GM23338 (cell line): ENCODE data around the gene NHERF1. TPM values are rescaled to one million over a fixed set of nuclear protein-coding genes. Genes with fewer than 3 reads are reported as not detected.

ENCODE experiments used
- ATAC-seq: fragments of 200-7000 bp; cut with Tn5 transposase; 3 replicates; pipeline ENCODE4 v1.9.1; 2020
- DNase-seq: peaks from one replicate; pipeline ENCODE4 v3.0.0-alpha.2; 2015; ENCODE audit warnings: low spot score
- H2AFZ ChIP-seq: fragments of 200-600 bp; sonication (generic); 2 replicates; pipeline ENCODE4 v1.8.0; 2016; ENCODE audit warnings: antibody characterized with exemption, mild to moderate bottlenecking, moderate library complexity
- H3F3A ChIP-seq: fragments of 200-600 bp; sonication (generic); replicated peaks from 2 replicates; pipeline ENCODE4 v1.8.0; 2017; ENCODE audit warnings: antibody characterized with exemption, mixed run types, low read depth
- H3K27ac ChIP-seq: fragments of 200-600 bp; sonication (generic); 2 replicates; pipeline ENCODE4 v1.6.1; 2016; ENCODE audit warnings: low read depth
- H3K27me3 ChIP-seq: fragments of 200-600 bp; sonication (generic); 2 replicates; pipeline ENCODE4 v1.8.0; 2016; ENCODE audit warnings: mild to moderate bottlenecking, mixed run types, moderate library complexity; ENCODE audit not compliant: insufficient read depth
- H3K36me3 ChIP-seq: fragments of 200-600 bp; sonication (generic); 2 replicates; pipeline ENCODE4 v1.8.0; 2016; ENCODE audit warnings: mild to moderate bottlenecking; ENCODE audit not compliant: insufficient read depth
- H3K4me1 ChIP-seq: fragments of 200-600 bp; sonication (generic); 2 replicates; pipeline ENCODE4 v1.8.0; 2016; ENCODE audit warnings: mild to moderate bottlenecking, moderate library complexity; ENCODE audit not compliant: insufficient read depth
- H3K4me2 ChIP-seq: fragments of 200-600 bp; sonication (generic); 2 replicates; pipeline ENCODE4 v1.7.1; 2017; ENCODE audit warnings: mixed run types
- H3K4me3 ChIP-seq: fragments of 200-600 bp; sonication (generic); 2 replicates; pipeline ENCODE4 v1.6.1; 2016; ENCODE audit warnings: mixed run types
- H3K79me2 ChIP-seq: fragments of 200-600 bp; sonication (generic); replicated peaks from 2 replicates; pipeline ENCODE4 v1.8.0; 2017; ENCODE audit warnings: mild to moderate bottlenecking; ENCODE audit not compliant: insufficient read depth
- H3K9me2 ChIP-seq: fragments of 200-600 bp; sonication (generic); 2 replicates; pipeline ENCODE4 v1.8.0; 2017; ENCODE audit not compliant: insufficient read depth
- H4K20me1 ChIP-seq: fragments of 200-600 bp; sonication (generic); replicated peaks from 2 replicates; pipeline ENCODE4 v1.8.0; 2017; ENCODE audit warnings: mild to moderate bottlenecking; ENCODE audit not compliant: insufficient read depth
- H3K27ac Mint-ChIP-seq: 2 replicates; pipeline ENCODE4 v1.8.0; 2020; ENCODE audit warnings: inconsistent platforms, mild to moderate bottlenecking, moderate library complexity, mixed read lengths
- H3K27me3 Mint-ChIP-seq: 3 replicates; pipeline ENCODE4 v1.8.0; 2022; ENCODE audit warnings: low read depth, mild to moderate bottlenecking, moderate library complexity, mixed read lengths, inconsistent platforms; ENCODE audit not compliant: insufficient read depth, poor library complexity
- H3K36me3 Mint-ChIP-seq: 3 replicates; pipeline ENCODE4 v1.8.0; 2021; ENCODE audit warnings: low read depth, mild to moderate bottlenecking, inconsistent platforms, moderate library complexity, mixed read lengths
- H3K4me1 Mint-ChIP-seq: 3 replicates; pipeline ENCODE4 v1.8.0; 2020; ENCODE audit warnings: mild to moderate bottlenecking, inconsistent platforms, mixed read lengths
- H3K4me3 Mint-ChIP-seq: 3 replicates; pipeline ENCODE4 v1.8.0; 2021; ENCODE audit warnings: moderate library complexity, mild to moderate bottlenecking, inconsistent platforms, mixed read lengths
- H3K9me3 Mint-ChIP-seq: 3 replicates; pipeline ENCODE4 v1.8.0; 2020; ENCODE audit warnings: moderate library complexity, mild to moderate bottlenecking, inconsistent platforms, mixed read lengths
- CREB1 ChIP-seq: fragments of 250-450 bp; sonication (Bioruptor Pico); IDR thresholded peaks from 2 replicates; pipeline ENCODE4 v1.5.0; 2020; ENCODE audit warnings: low read depth, mild to moderate bottlenecking, moderate library complexity
- EZH2 ChIP-seq: fragments of 200-600 bp; sonication (generic); IDR thresholded peaks from one replicate; pipeline ENCODE4 v1.8.0; 2017; ENCODE audit warnings: antibody characterized with exemption, mild to moderate bottlenecking, low read depth; ENCODE audit not compliant: unreplicated experiment
- EZH2phosphoT487 ChIP-seq: fragments of 200-600 bp; sonication (generic); IDR thresholded peaks from one replicate; pipeline ENCODE4 v1.8.1; 2018; ENCODE audit warnings: antibody characterized with exemption; ENCODE audit not compliant: unreplicated experiment
- JUNB ChIP-seq: IDR thresholded peaks from one replicate; pipeline ENCODE4 v1.6.1; 2016; ENCODE audit warnings: antibody characterized with exemption; ENCODE audit not compliant: unreplicated experiment
- STAT1 ChIP-seq: IDR thresholded peaks from one replicate; pipeline ENCODE4 v1.6.1; 2016; ENCODE audit warnings: antibody characterized with exemption; ENCODE audit not compliant: unreplicated experiment
- ZNF114 ChIP-seq: fragments of 250-450 bp; sonication (Bioruptor Pico); IDR thresholded peaks from 2 replicates; pipeline ENCODE4 v1.5.0; 2020; ENCODE audit warnings: mild to moderate bottlenecking, moderate library complexity
- ZNF331 ChIP-seq: fragments of 250-450 bp; sonication (Bioruptor Pico); IDR thresholded peaks from 2 replicates; pipeline ENCODE4 v1.5.0; 2020; ENCODE audit warnings: low read depth, mild to moderate bottlenecking, moderate library complexity
- polyA plus RNA-seq: library from polyadenylated mRNA; unstranded; fragments of >200 nt; fragmentation: Nextera tagmentation; extraction: Ambion mirVana; gene quantifications from 2 replicates; pipeline ENCODE4 v1.2.1, GENCODE V29; 2016
- total RNA-seq: library from RNA; depleted of rRNA; stranded (reverse); fragments of >200 nt; shearing (Covaris generic); gene quantifications from 2 replicates; pipeline ENCODE4 v1.2.3, GENCODE V29; 2014
- TF ChIP-seq, protein P1 (sequence below): fragments of 250-450 bp; sonication (Bioruptor Pico); IDR thresholded peaks from 2 replicates; pipeline ENCODE4 v1.5.0; 2020; ENCODE audit warnings: mild to moderate bottlenecking, moderate library complexity
- TF ChIP-seq, protein P2 (sequence below): IDR thresholded peaks from 2 replicates; pipeline ENCODE4 v1.6.1; 2016; ENCODE audit warnings: antibody characterized with exemption
- TF ChIP-seq, protein P3 (sequence below): IDR thresholded peaks from one replicate; pipeline ENCODE4 v1.6.1; 2018; ENCODE audit warnings: antibody characterized with exemption; ENCODE audit not compliant: unreplicated experiment
- TF ChIP-seq, protein P4 (sequence below), 2 experiments: fragments of 200-600 bp in 1 of 2; sonication (generic) in 1 of 2; conservative IDR thresholded peaks; 2 replicates each; pipeline versions ENCODE4 v1.5.1 to v1.6.1; 2016 to 2017; ENCODE audit warnings: antibody characterized with exemption in 2 of 2, low read depth in 2 of 2, mild to moderate bottlenecking in 2 of 2, moderate library complexity in 1 of 2

Gene NHERF1
- total and polyA plus RNA-seq, 2 experiments from 2014 or later, result 48.8 to 100 TPM

DNA sequence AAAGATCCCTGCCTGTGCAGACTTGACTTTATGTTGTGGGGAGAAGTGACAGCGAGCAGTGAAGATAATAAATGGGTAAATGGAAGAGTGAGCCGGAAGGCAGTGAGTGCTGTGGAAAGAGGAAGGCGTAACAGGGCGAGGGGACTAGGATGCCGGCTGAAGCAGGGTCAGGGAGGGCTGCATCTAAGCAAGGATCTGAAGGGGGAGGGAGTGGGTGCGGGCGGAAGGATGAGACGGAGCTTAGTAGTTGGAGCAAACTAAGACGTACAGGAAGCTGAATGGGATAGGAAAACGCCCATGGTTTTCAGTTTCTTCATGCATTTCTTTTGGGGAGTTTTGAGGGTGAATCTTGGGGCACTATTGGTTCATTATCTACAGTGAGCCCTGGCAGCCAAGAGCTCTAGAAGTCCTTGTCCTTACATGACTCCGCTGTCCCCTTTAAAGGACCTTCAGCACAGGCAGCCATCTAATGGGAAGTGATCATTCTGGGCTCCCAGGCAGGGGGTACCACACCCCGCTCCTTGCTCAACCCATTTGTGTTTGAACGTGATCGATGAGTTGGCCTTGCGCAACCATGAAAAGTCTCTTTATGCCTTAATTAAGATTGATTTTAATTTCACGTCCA lies 38.1 kb downstream of the NHERF1 start:
- Histone ChIP-seq H3K36me3 (no peaks in the 10 kb centered on the region; the same call in 1 of the 2 replicates), H3K27ac (no peak overlapping the region), H4K20me1 (peaks cover 22% of the 10 kb centered on the region), H3K4me2 (no peak overlapping the region), H2AFZ (no peak overlapping the region), H3K4me3 (no peak overlapping the region), H3F3A (no peaks in the 10 kb centered on the region), H3K9me2 (no peaks in the 10 kb centered on the region), H3K27me3 (no peaks in the 10 kb centered on the region), H3K79me2 (no peaks in the 10 kb centered on the region; the same call in 1 of the 2 replicates), H3K4me1 (no peaks in the 10 kb centered on the region; the same call in 1 of the 2 replicates)
- Mint-ChIP-seq H3K4me1 (peaks cover 26% of the 10 kb centered on the region), H3K4me3 (no peak overlapping the region), H3K27ac (no peak overlapping the region), H3K27me3 (peaks cover 13% of the 10 kb centered on the region), H3K36me3 (peaks cover 35% of the 10 kb centered on the region), H3K9me3 (no peaks in the 10 kb centered on the region)
- TF ChIP-seq, protein P1, sequence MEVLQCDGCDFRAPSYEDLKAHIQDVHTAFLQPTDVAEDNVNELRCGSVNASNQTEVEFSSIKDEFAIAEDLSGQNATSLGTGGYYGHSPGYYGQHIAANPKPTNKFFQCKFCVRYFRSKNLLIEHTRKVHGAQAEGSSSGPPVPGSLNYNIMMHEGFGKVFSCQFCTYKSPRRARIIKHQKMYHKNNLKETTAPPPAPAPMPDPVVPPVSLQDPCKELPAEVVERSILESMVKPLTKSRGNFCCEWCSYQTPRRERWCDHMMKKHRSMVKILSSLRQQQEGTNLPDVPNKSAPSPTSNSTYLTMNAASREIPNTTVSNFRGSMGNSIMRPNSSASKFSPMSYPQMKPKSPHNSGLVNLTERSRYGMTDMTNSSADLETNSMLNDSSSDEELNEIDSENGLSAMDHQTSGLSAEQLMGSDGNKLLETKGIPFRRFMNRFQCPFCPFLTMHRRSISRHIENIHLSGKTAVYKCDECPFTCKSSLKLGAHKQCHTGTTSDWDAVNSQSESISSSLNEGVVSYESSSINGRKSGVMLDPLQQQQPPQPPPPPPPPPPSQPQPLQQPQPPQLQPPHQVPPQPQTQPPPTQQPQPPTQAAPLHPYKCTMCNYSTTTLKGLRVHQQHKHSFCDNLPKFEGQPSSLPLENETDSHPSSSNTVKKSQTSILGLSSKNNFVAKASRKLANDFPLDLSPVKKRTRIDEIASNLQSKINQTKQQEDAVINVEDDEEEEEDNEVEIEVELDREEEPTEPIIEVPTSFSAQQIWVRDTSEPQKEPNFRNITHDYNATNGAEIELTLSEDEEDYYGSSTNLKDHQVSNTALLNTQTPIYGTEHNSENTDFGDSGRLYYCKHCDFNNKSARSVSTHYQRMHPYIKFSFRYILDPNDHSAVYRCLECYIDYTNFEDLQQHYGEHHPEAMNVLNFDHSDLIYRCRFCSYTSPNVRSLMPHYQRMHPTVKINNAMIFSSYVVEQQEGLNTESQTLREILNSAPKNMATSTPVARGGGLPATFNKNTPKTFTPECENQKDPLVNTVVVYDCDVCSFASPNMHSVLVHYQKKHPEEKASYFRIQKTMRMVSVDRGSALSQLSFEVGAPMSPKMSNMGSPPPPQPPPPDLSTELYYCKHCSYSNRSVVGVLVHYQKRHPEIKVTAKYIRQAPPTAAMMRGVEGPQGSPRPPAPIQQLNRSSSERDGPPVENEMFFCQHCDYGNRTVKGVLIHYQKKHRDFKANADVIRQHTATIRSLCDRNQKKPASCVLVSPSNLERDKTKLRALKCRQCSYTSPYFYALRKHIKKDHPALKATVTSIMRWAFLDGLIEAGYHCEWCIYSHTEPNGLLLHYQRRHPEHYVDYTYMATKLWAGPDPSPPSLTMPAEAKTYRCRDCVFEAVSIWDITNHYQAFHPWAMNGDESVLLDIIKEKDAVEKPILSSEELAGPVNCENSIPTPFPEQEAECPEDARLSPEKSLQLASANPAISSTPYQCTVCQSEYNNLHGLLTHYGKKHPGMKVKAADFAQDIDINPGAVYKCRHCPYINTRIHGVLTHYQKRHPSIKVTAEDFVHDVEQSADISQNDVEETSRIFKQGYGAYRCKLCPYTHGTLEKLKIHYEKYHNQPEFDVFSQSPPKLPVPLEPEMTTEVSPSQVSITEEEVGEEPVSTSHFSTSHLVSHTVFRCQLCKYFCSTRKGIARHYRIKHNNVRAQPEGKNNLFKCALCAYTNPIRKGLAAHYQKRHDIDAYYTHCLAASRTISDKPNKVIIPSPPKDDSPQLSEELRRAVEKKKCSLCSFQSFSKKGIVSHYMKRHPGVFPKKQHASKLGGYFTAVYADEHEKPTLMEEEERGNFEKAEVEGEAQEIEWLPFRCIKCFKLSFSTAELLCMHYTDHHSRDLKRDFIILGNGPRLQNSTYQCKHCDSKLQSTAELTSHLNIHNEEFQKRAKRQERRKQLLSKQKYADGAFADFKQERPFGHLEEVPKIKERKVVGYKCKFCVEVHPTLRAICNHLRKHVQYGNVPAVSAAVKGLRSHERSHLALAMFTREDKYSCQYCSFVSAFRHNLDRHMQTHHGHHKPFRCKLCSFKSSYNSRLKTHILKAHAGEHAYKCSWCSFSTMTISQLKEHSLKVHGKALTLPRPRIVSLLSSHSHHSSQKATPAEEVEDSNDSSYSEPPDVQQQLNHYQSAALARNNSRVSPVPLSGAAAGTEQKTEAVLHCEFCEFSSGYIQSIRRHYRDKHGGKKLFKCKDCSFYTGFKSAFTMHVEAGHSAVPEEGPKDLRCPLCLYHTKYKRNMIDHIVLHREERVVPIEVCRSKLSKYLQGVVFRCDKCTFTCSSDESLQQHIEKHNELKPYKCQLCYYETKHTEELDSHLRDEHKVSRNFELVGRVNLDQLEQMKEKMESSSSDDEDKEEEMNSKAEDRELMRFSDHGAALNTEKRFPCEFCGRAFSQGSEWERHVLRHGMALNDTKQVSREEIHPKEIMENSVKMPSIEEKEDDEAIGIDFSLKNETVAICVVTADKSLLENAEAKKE (CRISPR knock-in tag), result no peak
- TF ChIP-seq, protein P2, sequence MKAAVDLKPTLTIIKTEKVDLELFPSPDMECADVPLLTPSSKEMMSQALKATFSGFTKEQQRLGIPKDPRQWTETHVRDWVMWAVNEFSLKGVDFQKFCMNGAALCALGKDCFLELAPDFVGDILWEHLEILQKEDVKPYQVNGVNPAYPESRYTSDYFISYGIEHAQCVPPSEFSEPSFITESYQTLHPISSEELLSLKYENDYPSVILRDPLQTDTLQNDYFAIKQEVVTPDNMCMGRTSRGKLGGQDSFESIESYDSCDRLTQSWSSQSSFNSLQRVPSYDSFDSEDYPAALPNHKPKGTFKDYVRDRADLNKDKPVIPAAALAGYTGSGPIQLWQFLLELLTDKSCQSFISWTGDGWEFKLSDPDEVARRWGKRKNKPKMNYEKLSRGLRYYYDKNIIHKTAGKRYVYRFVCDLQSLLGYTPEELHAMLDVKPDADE, result no peak
- no peak for TF ChIP-seq CREB1
- TF ChIP-seq, protein P3, sequence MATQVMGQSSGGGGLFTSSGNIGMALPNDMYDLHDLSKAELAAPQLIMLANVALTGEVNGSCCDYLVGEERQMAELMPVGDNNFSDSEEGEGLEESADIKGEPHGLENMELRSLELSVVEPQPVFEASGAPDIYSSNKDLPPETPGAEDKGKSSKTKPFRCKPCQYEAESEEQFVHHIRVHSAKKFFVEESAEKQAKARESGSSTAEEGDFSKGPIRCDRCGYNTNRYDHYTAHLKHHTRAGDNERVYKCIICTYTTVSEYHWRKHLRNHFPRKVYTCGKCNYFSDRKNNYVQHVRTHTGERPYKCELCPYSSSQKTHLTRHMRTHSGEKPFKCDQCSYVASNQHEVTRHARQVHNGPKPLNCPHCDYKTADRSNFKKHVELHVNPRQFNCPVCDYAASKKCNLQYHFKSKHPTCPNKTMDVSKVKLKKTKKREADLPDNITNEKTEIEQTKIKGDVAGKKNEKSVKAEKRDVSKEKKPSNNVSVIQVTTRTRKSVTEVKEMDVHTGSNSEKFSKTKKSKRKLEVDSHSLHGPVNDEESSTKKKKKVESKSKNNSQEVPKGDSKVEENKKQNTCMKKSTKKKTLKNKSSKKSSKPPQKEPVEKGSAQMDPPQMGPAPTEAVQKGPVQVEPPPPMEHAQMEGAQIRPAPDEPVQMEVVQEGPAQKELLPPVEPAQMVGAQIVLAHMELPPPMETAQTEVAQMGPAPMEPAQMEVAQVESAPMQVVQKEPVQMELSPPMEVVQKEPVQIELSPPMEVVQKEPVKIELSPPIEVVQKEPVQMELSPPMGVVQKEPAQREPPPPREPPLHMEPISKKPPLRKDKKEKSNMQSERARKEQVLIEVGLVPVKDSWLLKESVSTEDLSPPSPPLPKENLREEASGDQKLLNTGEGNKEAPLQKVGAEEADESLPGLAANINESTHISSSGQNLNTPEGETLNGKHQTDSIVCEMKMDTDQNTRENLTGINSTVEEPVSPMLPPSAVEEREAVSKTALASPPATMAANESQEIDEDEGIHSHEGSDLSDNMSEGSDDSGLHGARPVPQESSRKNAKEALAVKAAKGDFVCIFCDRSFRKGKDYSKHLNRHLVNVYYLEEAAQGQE, result no peak
- TF ChIP-seq EZH2, result no peak
- TF ChIP-seq EZH2phosphoT487, result no peak
- TF ChIP-seq ZNF114, result no peak
- no peak for TF ChIP-seq STAT1
- no peak for TF ChIP-seq JUNB
- TF ChIP-seq, protein P4, sequence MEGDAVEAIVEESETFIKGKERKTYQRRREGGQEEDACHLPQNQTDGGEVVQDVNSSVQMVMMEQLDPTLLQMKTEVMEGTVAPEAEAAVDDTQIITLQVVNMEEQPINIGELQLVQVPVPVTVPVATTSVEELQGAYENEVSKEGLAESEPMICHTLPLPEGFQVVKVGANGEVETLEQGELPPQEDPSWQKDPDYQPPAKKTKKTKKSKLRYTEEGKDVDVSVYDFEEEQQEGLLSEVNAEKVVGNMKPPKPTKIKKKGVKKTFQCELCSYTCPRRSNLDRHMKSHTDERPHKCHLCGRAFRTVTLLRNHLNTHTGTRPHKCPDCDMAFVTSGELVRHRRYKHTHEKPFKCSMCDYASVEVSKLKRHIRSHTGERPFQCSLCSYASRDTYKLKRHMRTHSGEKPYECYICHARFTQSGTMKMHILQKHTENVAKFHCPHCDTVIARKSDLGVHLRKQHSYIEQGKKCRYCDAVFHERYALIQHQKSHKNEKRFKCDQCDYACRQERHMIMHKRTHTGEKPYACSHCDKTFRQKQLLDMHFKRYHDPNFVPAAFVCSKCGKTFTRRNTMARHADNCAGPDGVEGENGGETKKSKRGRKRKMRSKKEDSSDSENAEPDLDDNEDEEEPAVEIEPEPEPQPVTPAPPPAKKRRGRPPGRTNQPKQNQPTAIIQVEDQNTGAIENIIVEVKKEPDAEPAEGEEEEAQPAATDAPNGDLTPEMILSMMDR (conservative IDR thresholded peaks at IDR 0.05; ENCODE audit: low read depth in 2 of 2), result no peak
- no peak for TF ChIP-seq ZNF331 (CRISPR knock-in tag)
- no peak for DNase-seq
- ATAC-seq, result no peak
